ENCODE data around the gene TRAM1L1.

TRAM1L1 gene

DNA sequence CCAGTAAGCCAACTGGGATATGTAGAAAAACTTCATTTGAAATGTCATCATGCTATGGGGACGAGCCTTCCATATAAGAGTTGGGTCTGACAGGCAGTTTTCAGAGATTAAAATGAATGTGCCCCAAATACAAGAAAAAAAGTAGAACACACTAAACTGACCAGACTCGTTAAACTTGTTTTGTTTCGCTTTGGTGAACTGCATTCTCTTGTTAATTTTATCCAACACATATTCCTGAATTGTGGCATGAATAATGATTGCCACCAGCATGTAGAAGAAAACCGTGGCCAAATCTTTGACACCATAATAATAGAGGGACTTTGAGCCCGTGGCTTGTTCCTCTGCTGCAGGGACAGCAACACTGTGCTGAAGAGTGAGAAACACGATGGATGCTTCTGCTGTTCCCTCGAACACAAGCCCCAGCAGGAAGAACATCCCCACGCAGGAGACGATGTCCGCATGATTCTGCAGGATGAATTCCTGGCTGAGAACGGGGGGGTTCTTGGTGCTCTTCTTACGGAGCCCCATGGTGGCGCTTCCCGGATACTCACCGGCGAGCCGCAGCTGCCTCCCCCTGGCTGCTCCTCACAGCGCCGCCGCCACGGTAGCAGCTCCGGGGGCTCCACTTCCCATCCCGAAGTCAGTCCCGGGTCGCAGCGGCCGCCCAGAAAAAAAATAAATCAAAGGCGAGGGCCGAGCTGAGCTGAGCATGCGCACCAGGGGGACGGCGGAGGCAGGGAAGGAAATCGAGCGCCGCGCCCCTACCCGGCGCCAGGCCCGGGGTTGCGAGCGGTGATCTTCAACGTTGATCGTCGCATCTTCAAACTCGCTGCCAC, at the start of gene TRAM1L1:
TRAM1L1 (minus strand) TSS at position 711 of the 836 bp plus-strand sequence; CDS start at position 528, 183 bp downstream.
- ATAC-seq = peak; percentile 54

DNA sequence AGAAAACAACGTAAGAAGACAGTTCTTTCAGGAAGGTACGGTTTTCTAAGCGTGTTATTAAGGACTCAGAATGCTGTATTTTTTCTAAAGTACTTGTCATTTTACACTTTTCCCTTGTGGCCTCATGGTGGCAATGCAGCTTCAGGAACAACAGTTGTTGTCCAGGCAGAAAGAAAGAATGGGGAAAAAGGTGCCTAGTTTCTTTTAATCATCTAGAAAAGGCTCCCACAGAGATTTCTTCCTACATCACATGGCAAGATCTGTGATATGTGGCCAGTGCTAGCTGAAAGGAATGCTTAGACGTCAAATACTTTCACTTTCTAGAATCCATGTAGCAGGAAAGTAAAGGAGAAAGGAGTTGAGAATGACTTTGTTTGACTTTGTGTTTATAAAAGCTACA, 49.0 kb upstream of the TRAM1L1 start:
- no peaks in the 10 kb centered on the region for H3K27me3 Mint-ChIP-seq
- no peaks in the 10 kb centered on the region for H3K4me1 Mint-ChIP-seq
- H3K9me3 Mint-ChIP-seq = peaks cover 7 to 17% of the 10 kb centered on the region in 2 donors
- ATAC-seq (no peak), DNase-seq (no peak)
- no peak overlapping the region for H3K27ac Mint-ChIP-seq
- no peak overlapping the region for H3K4me3 Mint-ChIP-seq

More for the DNA sequence above, at the start of gene TRAM1L1:
- H3K27me3 Mint-ChIP-seq = peaks cover 17% of the 10 kb centered on the region
- peak within 1 kb of the TSS; percentile 45 to 70 for H3K4me3 Mint-ChIP-seq
- no peaks in the 10 kb centered on the region for H3K4me1 Mint-ChIP-seq
- H3K9me3 Mint-ChIP-seq = peaks cover 6 to 8% of the 10 kb centered on the region in 2 donors
- H3K27ac Mint-ChIP-seq = no peak within 1 kb of the TSS
- peak; percentile 10 to 12 for DNase-seq

DNA sequence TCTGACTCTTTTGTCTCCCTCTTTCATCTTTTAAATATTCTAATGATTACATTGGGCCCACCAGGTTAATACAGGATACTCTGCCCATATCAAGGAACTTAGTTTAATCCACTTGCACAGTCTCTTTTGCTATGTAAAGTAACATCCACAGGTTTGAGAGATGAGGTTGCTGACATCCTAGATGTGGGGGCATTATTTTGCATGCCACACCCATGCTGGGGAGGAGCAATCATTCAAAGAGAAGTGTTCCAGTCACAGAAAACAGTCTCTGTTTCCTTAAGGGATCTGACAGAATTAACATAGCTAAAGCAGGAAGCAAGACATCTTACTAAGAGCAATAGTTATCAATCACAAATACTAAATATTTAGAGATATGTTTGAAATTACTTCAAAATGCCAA, 11.5 kb upstream of the TRAM1L1 start:
- DNase-seq = no peak
- Mint-ChIP-seq H3K9me3 (no peaks in the 10 kb centered on the region), H3K27me3 (no peaks in the 10 kb centered on the region), H3K4me1 (no peaks in the 10 kb centered on the region), H3K27ac (no peak overlapping the region), H3K4me3 (no peak overlapping the region)
- no peak for ATAC-seq

DNA sequence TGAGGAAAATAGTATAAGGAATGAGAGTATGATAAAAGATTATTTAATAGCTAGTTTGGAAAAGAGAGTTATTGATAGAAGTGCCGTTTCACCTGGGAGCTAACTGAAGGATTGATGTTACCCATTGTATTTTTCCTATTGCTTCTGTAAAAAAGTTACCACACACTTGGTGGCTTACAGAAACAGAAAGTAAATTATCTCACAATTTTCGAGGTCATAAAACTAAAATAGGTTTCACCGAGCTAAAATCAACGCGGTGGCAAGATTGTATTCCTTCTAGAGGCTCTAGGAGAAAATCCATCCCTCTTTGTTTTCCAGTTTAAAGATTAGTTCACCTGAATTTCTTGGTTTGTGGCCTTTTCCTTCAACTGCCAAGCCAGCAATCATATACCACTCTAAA, 11.1 kb upstream of the TRAM1L1 start:
- Mint-ChIP-seq H3K27ac (no peak overlapping the region), H3K4me3 (no peak overlapping the region), H3K27me3 (no peaks in the 10 kb centered on the region), H3K9me3 (no peaks in the 10 kb centered on the region), H3K4me1 (no peaks in the 10 kb centered on the region)
- DNase-seq (no peak), ATAC-seq (no peak)

DNA sequence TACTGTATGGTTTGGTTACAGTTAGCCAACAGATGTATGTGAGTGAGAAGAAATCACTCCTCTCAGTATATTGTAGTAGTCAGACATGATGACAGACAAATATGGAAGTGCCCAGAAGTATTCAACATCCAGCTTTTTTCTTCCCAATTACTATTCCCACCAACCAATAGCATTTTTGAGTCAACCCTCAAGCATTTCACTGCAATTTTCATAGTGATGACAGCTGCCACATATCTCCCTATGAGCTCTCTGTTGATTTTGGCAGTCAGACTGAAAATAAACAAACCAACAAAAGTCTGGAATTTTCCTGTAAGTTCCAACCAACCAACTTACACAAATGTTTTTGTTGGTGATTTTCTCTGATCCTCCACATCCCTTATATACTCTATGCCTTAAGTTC, 8.2 kb upstream of the TRAM1L1 start:
- H3K27ac Mint-ChIP-seq = no peak overlapping the region
- H3K4me1 Mint-ChIP-seq = no peaks in the 10 kb centered on the region
- H3K9me3 Mint-ChIP-seq = no peaks in the 10 kb centered on the region
- DNase-seq = no peak
- no peak overlapping the region for H3K4me3 Mint-ChIP-seq
- H3K27me3 Mint-ChIP-seq = no peaks in the 10 kb centered on the region
- ATAC-seq = no peak

DNA sequence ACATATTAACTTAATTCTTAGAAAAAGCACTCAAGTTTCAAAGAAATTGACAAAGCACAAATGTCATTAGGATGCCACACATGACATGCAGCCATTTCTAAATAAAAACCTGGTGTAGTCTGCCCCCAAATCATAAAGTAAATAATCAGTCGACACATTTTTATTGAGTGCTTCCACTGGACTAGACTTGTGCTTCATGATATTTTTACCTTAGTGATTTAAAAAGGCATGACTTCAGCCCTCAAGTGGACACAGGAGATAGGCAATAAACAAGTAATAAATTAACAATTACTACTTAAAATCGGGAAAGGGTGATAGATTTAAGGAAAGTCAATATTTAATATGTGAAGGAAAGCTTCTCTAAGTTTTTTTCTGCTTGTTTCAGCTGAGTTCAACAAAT, 7.6 kb downstream of the TRAM1L1 start:
- DNase-seq (no peak), ATAC-seq (no peak)
- no peak overlapping the region for H3K27ac Mint-ChIP-seq
- no peak overlapping the region for H3K4me3 Mint-ChIP-seq
- H3K4me1 Mint-ChIP-seq = no peaks in the 10 kb centered on the region
- H3K9me3 Mint-ChIP-seq = peaks cover 0 to 9% of the 10 kb centered on the region in 2 donors
- H3K27me3 Mint-ChIP-seq = no peaks in the 10 kb centered on the region

DNA sequence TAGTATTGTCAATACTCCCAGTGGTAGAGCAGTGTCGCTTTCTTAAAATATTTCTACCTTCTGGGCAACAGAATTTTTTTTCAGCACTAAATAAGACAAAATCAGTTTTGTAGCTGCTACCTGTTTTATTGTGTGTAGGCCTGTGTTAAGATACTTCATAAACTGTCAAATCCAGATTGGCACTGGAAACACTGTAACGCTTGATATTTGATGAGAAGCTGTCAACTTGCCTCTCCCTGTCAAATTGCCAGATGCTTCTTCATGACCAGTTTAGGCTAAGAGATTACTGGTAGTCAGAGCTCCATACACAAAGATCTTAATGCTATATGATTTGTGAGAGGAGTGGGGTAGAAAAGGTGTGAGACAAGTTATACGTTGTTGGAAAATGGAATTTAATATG, 17.3 kb downstream of the TRAM1L1 start:
- Mint-ChIP-seq H3K27ac (no peak overlapping the region), H3K4me3 (no peak overlapping the region), H3K9me3 (peaks cover 7 to 8% of the 10 kb centered on the region in 2 donors), H3K27me3 (no peaks in the 10 kb centered on the region), H3K4me1 (no peaks in the 10 kb centered on the region)
- DNase-seq = no peak
- no peak for ATAC-seq

DNA sequence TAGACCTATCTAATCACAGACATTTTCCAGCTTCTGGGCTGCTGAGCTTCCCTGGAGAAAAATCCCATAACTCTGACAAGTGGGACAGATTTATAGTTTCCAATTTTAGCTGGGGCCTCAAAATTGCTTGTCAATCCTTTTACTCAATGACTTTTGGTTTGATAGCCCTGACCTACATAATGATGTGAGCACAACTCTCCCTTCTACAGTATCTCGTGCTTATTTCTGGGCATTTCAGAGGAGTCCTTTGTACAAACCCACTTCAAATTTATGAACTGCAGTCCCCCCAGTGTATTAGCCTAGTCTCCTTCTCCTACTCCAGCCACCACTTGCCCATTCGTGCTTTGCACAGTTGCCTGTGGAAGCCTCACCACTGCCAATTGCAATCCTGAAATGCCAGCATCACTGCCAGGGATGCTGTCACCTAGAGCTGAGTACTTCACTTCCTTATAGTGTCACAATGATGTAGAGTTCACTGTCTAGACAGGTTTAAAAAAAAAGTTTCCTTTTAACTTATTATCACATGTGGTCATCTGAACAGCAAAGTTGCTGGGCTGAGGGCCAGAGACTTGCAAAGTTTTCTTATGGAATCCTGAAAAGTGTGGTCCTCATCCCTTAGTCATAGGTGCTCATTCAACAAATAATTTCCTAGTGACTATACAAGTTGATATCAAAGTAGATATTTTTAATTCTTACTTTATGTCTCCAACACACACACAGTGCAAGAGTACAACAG, 21.2 kb downstream of the TRAM1L1 start:
- ATAC-seq = no peak
- Mint-ChIP-seq H3K9me3 (peaks cover 12 to 20% of the 10 kb centered on the region in 2 donors), H3K4me1 (no peaks in the 10 kb centered on the region), H3K27me3 (no peaks in the 10 kb centered on the region), H3K27ac (no peak overlapping the region), H3K4me3 (no peak overlapping the region)
- no peak for DNase-seq

DNA sequence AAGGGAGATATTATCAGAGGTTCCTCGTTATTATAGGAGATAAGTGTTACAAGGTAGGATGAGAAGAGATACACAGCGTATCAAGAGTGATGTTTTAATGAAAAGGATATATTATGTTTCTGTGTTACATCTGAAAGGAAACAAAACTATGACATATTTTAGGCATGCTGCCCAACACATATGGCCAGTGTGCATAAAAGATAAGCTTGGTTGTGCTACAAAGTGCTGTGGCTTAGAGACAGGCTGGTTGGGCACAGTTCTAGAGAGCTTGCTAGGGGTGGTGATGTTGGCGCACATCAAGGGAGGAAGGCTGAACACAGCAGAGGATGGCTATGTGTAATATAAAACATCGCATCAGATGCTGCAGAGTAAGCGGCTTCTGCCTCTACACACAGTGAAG, 42.4 kb downstream of the TRAM1L1 start:
- ATAC-seq (no peak), DNase-seq (no peak)
- H3K4me3 Mint-ChIP-seq = no peak overlapping the region
- no peaks in the 10 kb centered on the region for H3K4me1 Mint-ChIP-seq
- H3K27me3 Mint-ChIP-seq = no peaks in the 10 kb centered on the region
- no peak overlapping the region for H3K27ac Mint-ChIP-seq
- H3K9me3 Mint-ChIP-seq = peaks cover 5% of the 10 kb centered on the region in 2 donors
